Middle frontal gyrus (tissue), 1 donor: Measurements from ENCODE around the gene NFATC4.

Source experiments
- DNase-seq: peaks from one replicate; pipeline ENCODE4 v3.0.0-alpha.2; 2015; ENCODE audit warnings: low spot score; ENCODE audit errors: extremely low spot score

The NFATC4 gene

DNA sequence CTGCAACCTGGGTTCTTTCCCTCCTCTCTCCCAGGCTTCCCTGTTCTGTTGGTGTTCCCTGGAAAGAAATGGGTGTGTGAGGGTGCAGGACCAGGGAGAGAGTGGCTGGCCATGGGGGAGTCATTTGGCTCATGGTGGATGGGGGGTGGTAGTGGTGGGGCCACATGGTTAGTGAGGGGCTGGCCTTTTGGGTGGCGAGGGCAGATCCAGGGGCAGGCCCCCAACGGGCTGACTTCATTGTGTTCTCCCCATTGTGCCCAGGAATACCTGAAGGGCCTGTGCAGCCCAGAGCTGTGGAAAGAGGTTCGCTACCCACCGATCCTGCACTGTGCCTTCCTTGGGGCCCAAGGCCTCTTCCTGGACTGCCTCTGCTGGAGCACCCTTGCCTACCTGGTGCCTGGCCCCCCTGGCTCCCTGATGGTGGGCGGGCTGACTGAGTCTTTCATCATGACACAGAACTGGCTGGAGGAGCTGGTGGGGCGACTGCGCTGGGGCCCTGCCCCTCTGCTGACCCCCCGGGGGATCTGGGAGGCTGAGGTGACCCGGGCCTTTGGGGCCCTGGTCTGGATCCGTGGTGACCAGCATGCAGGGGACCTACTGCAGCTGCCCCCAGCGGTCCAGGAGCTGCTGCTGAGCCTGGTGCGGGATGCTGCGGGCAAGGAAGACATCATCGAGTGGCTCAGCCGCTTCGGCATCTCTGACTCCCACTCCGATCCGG, 39.8 kb downstream of the NFATC4 start:
- no peak for DNase-seq

DNA sequence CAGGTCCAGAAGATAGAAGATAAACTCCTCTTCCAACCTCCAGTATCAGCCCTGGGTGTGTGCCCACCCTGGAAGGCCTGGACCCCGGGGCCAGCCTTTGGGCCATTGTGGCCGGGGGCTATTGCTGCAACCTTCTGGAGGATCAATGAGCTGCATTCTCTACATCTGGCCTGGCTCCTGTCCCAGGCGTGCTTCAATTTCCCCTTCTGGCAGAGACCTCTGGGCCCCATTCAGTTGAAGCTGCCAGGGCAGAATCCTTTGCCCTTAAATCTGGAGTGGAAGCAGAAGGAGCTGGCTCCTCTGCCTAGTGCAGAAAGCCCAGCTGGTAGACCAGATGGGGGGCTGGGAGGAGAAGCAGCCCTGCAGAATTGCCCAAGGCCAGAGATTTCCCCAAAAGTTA, 40.8 kb downstream of the NFATC4 start:
- no peak for DNase-seq

DNA sequence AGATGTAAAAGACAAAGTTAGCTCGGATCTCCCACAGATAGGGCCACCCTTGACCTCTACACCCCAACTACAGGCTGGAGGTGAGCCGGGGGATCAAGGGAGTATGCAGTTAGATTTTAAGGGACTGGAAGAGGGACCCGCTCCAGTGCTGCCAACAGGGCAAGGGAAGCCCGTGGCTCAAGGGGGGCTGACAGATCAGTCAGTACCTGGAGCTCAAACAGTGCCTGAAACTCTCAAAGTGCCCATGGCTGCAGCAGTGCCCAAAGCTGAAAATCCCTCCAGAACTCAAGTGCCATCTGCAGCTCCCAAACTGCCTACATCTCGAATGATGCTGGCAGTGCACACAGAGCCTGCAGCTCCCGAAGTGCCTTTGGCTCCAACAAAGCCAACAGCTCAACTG, 41.2 kb downstream of the NFATC4 start:
- DNase-seq, result no peak

DNA sequence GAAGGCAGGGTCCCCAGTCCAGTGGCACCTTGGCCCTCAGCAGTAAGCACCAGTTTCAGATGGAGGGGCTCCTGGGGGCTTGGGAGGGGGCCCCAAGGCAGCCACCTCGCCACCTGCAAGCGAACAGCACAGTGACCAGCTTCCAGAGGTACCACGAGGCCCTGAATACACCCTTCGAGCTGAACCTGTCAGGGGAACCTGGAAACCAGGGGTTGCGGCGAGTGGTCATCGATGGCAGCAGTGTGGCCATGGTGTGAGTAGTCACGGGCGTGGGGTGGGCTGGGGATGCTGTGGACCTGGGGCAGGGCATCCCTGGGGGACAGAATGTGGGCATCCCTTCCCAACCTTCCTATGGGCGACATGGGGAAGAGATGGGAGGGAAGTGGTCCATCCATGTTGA, 42.0 kb downstream of the NFATC4 start:
- no peak for DNase-seq

DNA sequence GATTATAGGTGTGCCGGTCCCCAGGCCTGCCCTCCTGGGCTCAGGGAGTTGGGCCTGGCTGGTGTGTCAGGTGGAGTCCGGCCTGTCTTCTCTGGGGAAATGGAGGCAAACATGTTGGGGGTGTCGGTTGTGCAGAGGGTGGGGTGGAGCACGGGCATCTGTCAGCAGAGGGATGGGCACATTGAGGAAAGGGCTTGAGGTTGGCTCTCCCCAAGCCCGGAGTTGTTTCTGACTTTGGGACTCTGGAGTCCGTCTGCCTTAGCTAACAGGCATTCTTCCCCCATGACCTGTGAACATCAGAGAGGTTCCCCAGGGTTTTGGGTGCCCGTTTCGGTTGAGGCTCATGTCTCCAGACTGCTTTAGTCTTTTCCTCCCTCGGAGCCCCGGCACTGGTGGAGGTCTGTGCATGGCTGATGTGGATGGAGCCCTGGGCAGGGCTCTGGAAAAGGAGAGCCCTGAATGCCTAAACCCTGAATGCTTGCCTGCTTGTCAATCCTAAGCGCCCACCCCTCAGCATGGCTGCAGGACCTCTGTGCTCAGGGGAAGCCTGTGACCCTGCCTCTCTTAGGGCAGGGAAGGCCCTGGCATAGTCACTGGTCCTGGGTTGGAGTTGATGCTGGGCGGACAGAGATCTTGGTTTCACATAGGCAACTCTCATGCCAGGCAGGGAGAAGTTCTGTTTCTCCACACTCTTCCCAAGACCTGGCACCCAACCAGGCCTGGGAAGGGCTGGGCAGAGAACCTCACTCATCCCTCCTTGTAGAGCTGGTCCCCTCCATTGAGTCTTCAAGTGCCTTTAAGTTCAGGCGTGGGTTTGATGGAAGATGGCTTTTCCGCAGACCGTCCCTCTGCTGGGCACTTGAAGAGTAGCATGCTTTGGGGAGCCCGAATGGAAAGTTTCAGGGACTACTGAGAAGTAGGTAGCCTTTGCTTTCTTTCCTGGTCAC, 43.7 kb downstream of the NFATC4 start:
- DNase-seq, result no peak

DNA sequence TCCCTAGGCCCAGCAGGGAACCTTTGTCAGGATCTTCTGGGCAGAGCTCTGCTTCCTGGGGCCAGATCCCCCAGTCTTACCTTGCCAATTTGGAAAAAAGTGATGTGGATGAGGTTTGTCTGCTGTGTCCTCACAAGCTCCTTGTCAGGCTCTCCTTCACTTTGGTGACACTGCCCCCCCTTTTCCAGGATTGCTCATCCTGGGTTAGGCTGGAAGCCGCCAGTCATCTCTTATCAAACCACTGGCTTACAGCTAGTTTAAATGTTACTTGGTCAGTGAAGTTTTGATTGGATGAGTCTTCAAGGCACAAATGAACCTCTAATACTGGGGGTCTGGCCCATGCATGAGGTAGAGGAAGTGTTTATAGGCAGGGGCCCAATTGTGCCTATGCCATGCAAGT, 46.1 kb downstream of the NFATC4 start:
- DNase-seq, result no peak

DNA sequence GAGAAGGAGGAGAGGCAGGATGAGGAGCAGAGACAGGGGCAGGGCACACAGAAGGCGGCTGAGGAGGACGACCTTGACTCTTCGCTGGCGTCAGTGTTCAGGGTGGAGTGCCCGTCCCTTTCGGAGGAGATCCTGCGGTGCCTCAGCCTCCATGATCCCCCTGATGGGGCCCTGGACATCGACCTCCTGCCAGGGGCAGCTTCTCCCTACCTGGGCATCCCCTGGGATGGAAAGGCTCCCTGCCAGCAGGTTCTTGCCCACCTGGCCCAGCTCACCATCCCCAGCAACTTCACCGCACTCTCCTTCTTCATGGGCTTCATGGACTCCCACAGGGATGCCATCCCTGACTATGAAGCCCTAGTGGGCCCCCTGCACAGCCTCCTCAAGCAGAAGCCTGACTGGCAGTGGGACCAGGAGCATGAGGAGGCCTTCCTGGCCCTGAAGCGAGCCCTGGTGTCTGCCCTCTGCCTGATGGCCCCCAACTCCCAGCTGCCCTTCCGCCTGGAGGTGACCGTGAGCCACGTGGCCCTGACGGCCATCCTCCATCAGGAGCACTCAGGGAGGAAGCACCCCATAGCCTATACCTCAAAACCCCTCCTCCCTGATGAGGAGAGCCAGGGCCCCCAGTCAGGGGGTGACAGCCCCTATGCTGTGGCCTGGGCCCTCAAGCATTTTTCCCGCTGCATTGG, 46.9 kb downstream of the NFATC4 start:
- no peak for DNase-seq

DNA sequence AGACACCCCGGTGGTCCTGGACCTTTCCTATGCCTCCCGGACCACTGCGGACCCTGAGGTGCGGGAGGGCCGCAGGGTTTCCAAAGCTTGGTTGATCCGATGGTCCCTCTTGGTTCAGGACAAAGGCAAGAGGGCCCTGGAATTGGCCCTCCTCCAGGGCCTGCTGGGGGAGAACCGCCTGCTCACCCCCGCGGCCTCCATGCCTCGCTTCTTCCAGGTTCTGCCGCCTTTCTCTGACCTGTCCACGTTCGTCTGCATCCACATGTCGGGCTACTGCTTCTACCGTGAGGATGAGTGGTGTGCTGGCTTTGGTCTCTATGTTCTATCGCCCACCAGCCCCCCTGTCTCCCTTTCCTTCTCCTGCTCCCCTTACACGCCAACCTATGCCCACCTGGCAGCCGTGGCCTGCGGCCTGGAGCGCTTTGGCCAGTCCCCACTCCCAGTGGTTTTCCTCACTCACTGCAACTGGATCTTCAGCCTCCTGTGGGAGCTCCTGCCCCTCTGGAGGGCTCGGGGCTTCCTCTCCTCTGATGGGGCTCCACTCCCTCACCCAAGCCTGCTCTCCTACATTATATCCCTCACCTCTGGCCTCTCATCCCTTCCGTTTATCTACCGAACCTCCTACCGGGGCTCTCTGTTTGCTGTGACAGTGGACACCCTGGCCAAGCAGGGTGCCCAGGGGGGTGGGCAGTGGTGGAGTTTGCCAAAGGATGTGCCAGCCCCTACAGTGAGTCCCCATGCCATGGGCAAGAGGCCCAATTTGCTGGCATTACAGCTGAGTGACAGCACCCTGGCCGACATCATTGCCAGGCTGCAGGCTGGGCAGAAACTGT, 47.7 kb downstream of the NFATC4 start:
- no peak for DNase-seq

DNA sequence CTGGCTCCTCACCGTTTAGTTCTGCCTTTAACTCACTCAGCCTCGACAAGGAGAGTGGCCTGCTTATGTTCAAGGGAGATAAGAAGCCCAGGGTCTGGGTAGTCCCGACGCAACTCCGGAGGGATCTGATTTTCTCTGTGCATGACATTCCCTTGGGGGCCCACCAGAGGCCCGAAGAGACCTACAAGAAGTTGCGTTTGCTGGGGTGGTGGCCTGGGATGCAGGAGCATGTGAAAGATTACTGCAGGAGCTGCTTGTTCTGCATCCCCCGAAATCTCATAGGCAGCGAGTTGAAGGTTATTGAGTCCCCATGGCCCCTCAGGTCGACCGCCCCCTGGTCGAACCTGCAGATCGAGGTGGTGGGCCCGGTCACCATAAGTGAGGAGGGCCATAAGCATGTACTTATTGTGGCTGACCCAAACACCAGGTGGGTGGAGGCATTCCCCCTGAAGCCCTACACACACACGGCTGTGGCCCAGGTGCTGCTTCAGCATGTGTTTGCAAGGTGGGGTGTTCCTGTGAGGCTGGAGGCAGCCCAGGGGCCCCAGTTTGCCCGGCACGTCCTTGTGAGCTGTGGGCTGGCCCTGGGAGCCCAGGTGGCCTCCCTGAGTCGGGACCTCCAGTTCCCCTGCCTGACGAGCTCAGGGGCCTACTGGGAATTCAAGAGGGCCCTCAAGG, 48.4 kb downstream of the NFATC4 start:
- no peak for DNase-seq

DNA sequence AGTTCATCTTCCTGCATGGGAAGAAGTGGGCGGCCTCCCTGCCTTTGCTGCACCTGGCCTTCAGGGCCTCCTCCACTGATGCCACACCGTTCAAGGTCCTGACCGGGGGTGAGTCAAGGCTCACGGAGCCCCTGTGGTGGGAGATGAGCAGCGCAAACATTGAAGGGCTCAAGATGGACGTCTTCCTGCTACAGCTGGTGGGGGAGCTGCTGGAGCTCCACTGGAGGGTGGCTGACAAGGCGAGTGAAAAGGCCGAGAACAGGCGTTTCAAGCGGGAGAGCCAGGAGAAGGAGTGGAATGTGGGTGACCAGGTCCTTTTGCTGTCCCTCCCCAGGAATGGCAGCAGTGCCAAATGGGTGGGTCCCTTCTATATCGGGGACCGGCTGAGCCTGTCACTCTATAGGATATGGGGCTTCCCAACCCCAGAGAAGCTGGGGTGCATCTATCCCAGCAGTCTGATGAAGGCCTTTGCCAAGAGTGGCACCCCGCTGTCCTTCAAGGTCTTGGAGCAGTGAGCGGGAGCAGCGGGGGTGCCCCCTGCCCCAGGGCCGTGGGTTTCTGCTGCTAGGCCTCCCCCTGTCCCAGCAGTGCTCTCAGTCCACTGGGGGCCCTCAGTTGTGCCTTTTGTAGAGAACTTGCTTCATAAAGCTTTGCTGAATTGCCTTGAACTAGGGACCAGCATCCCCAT, 49.1 kb downstream of the NFATC4 start:
- no peak for DNase-seq

DNA sequence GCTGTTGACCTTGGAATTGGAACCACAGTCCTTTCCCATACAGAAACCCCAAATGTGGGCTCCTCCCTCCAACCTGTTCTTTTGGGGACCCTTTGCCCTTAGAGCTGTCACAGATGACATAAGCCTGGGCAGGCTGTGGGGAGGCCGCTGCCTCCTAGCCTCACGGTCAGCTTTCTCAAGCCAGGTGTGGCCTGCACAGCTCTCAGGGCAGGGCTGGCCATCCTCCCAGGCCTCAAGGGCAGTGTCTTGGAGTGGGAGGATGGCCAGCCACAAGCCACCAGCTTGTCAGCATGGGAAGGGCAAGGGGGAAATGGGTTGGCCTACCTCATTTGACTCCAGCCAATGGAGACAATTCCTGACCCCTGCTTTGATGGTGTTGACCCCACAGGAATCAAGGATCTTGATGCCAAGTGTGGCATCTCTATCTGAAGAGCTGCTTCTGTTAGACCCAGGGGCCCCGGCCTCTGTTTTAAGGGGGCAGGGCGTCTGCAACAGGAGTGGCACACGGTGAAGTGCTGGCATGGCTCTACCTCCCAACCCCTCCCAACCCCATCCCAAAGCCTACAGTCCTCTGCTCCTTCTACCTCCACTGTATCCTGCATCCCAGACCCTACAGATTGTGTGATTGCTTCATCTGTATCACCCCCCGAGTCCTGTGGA, 50.0 kb downstream of the NFATC4 start:
- DNase-seq, result no peak

DNA sequence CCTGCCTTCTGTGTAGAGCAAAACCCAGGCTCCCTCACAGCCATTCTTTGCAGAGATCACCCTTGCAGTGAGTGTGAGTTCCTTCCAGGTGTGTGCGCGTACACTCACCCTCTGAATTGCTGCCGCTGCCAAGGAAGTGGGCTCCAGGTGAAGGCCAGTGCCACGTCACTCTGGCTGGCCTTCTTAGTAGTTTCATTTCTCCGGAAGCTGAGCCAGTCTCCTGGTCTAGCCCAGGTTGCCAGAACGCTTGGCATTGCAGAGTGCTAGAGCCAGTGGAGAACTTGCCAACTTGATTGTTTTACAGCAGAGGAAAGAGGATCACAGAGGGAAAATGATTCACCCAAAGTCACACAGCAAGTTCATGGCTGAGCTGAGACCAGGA, 50.5 kb downstream of the NFATC4 start:
- no peak for DNase-seq

DNA sequence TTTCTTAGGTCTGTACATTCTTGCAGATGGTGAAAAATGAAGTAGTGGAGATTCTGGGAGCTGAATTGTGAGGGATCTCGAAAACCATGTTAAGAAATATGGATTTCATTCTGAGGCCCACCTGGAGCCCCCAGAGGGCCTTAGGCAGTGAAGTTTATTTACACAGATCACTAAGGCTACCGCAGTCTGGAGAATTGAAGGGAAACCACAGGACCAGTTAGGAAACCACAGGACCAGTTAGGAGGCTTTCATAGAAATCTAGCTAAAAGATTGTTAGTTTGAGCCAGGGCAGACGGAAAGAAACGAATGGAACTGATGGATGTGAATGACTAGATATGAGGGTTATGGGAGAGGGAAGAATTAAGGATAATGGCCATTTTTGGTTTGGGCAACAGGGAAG, 54.3 kb downstream of the NFATC4 start:
- DNase-seq, result no peak

DNA sequence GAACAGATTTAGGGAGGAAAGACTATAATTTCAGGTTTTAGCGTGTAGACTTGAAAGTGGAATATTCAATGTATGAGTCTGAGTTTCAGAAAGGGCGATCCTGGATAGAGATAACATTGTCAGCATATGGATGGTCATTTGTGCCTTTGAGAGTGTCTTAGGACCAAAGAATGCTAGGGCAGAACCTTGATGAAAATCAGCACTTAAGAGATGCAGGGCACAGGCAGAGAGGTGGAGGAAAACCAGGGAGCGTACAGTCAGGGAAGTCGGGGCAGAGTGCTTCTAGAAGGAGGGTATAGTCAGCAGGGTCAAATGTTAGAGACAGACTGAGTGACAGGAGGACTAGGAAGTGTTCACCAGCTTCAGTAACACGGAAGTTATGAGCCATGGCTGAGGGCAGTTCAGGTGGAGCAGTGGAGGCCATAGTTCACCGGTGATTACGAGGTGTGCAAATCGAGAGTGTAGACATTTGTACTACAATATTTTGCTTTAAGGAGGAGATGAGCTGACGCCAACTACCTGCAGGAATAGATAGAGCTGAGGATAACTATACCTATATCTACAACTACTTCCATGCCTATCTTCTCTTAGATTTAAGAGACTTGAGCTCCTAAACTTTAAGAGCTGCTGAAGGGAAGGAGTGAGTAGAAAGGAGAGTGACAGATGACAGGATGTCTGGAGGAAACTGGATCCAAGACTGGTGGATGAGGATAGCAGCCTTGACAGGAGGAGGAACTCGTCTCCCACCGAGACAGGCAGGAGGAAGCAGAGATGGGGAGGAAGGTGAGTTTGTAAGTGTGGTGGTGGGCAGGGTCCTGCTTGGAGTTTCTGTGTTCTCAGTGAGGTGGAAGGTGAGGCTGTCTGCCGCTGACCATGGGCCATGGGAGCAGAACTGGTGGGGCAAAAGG, 55.0 kb downstream of the NFATC4 start:
- no peak for DNase-seq

DNA sequence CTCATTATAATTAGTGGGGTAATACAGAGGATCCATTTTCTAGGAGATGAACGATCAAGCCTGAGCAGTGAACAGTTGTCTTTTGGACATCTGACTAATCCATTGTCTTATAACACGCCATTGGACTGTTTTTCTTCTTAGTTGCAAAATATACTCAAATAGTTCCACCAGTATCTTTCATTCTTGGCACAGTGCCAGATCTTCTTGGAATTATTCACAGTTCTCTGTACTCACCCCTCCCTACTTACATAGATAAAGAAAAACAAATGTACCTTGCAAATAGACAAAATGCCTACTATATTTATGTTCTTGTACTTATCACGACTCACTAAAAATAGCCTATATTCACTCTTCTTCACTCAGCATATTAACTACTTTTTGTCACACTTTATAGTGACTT, 57.7 kb downstream of the NFATC4 start:
- no peak for DNase-seq

DNA sequence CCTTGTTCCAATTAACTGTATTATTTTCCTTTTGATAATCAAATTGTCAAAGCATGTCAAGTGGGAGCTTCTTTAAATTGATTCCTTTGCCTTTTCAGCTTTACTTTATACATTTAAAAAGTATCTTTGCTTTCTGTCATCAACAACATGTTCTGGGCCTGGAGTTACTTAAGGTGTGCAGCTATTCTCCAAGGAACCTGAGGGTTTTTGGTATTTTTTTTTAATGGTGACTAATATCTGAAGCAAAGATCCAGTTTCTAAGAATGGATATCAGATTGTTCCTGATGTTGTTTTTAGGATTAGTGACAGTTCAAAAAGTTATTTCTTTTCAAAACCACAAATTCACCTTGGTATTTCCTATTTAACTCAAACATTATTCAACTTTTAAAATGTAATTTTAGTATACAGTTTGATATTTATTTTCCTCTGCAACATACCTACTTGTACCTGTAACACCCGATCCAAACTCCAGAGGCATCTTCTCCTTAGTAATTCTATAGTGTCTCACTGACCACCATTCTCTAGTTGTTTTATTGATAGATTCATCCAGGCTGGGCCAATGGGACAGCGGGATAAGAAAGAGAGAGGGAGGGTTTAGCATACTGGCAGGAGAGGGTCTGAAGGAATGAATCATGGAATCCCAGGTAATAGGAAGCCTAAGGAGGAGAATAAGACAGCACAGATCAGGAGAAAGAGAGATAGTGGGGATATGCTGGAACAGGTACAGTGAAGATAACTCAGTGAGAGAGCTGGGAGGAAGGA, 58.3 kb downstream of the NFATC4 start:
- DNase-seq, result no peak

DNA sequence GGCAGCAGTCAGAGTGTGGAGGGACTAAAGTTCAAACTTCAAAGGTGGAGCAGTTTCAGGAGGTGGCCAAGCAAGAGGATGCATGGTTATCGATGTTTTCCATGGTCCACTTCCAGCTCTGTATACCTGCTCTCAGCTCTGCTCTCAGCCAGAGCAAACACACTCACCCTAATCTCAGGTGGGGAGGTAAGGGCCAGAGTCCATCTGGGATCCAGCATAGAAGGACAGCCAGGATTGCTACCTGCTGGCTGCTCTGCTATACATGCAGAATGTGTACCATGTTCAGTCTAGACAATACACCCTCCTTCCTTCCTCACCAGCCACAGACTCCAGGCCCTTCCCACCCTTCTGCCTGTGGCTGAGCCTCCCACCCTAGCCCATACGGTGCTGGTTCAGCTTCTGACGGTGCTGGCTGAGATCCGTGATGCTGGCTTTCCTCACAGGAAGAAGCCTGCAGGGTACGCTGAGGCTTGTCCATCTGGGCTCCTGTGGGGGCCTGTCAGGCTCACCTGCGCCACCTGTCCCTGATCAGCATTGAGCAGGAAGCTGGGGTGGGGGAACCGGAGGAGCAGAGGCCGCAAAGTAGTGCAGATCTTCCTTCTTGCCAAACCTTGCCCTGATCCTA, 59.0 kb downstream of the NFATC4 start:
- DNase-seq, result no peak
